CD4-positive, alpha-beta T cell treated with Interleukin-6 for 4 hours (primary cell): ENCODE data around the gene PCK2.

ENCODE experiments used
- DNase-seq: peaks from one replicate; pipeline ENCODE4 v3.0.0-alpha.2; 2020; ENCODE audit warnings: mixed read lengths

The PCK2 gene

DNA sequence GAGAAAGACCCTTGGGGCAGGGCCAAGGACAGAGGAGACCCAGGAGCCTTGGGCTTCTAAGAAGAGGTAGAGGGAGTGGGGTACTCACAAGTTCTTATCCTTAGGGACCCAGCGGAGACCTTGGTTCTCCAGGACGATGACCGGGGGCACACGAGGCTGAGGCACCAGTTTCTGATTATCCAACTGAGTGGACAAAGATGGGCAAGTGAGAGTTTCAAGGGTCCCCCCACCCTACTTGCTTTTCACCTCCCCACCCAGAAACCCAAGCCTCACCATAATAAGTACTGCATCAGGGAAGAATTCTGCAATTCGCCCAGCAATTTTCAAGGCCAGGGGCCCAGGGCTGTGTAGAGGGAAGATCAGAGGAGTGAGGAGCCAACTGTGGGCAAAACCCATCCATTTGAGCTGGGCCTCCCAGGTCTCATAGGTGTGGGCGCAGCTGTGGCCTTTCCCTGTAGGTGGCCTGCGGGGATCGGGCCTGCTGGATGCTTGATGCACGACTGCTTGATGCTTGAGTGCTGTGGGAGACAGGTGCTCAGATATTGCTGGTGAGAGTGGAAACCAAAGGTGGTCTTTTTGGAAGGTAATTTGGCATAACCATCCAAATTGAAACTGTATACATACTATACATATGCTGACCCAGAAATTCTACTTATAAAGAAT is 45.3 kb downstream of the PCK2 start:
- DNase-seq, result peak; percentile 12

DNA sequence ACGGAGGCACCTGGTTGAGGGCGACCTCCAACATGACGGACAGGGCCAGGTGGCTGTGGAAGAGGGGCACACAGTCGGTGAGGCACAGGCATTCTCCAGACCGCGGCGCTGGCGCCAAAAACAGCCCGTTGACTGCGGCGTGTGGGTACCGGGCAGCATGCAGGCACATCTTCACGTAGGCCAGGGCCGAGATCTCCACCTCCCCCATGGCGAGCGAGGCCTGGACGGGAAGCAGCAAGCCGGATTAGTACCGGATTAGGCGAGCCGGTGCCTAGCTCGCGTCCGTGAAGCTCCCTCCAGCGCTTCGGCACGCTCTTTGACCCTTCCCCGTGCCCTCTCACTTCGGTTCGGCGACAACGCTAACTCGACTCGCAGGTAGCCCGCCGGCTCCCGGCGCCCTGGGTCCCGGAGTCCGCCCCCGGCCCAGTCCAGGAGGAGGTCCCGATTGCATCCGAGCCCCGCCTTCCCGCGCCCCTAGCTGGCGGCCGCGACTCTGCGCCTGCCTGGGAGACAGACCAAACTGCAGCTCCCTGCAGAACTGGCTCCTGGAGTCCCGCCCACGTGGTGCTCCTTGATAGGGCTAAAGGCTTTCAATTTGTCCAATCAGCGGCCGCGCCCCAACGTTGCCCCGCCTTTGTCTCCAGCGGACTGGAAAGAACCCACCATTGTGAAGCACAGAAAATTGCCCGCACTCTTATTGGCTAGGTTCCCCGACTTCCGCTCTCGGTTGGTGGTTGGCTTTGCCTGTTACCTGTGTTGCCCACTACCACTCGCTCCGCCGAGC is 47.2 kb downstream of the PCK2 start, which contains the start of gene EMC9:
TSS of gene EMC9 (minus strand) at position 495 of the 784 bp plus-strand sequence. CDS start at position 208, 287 bp downstream.
- DNase-seq, result peak; percentile 100

DNA sequence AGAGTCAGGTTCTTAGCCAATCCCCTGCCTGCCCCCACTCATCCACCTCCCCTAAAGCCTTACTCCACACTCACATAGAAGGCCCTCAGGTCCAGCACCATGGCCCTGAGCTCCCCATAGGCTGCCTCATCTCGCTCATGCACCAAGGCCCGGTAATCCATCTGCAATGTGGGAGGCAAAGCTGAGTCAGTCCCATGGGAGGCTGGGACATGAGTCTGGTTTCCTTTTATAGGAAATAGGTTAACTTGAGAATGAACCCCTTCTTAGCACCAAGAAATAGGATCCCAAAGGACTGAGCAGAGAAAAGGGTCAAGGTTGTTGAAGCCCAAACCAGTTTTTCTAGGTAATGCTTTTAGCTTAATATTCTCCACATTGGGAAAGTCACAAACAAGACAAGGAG is 49.4 kb downstream of the PCK2 start:
- no peak for DNase-seq

GRCh38 chr14:24144451-24144850 is 50.3 kb downstream of the PCK2 start:
- no peak for DNase-seq

DNA sequence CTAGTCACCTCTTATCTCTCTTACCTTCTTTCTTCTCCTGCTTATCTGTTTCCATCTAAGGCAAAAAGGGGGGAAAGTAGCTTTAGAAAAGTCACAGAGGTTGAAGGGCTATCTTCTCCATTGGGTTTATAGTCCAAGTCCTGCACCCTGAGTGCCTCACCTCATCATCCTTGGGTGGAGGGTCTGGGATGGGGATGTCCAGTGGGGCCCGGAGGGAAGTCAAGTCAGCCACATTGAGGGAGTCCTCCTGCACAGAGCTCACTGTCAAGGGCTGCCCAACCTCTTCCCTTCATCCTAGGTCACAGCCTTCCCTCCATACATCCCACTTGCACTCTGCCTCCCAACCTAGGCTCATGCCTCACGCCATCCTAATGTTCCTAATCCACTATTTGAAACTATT is 51.1 kb downstream of the PCK2 start:
- no peak for DNase-seq

GRCh38 chr14:24145690-24146452 is 51.8 kb downstream of the PCK2 start:
- DNase-seq, result no peak

DNA sequence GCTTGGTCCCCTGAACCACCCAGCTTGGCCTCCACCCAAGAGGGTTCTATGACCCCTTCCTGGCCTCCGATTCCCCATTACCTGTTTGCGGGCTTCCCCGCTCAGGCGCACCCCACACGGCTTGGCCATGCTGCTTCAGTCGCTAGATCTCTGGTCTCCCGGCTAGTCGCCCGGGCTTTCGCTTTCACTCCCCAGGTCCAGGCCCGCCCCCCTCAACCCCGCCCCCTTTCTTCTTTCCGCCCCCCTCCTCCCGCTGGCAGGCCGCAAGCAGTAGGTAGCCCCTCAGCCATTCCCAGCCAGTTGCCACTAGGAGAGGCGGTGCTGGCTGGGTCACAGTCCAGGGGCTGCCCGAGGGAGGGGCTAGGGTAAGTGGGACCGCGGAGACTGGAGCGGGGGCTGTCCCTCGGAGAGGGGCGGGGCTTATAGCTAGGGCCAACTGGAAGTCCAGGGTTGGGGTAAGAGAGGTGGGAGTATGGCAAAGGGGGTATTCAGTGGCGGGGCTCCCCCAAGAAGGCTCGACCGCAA is 52.4 kb downstream of the PCK2 start, which contains the start of gene PSME2:
TSS of gene PSME2 (minus strand) at position 158 of the 525 bp plus-strand sequence. CDS start at position 129, 29 bp downstream.
- DNase-seq, result peak; percentile 90

DNA sequence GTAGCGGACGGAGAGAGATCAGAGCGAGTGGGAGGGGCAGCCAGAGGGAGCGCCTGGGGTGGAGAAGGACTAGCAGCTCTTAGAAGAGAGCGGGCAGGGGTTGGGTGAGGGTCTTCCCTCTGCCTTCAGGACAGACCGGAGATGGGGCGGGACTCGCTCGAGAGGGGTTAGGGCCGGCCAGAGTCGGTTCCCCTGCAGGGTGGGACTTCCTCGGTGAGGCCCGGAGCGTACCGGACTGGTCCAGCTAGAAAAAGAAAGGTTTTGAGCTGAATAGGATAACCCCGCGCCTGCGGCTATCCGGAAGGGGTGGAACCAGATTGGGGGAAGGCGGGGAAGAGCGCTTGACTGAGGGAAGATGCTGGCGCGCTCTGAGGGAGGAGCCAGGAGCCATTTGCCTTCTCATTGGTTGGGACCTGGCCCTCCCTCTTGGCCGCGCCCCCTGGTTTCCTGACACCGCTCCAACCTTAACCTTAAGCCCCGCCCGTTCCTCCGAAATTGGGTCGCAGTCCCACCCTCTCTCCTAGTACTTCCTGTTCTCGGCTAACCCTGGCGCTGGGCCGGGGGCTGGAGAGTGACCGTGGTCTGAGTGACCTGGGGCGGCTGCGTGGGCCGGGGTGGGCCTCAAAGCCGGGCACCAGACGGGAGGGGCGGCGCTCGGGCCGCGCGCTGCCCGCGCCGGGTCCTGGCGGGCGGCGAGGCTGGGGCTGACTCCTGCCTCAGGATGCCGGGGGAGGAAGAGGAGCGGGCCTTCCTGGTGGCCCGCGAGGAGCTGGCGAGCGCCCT is 53.1 kb downstream of the PCK2 start, which contains the start of gene RNF31:
TSS of gene RNF31 (plus strand) at position 521 of the 783 bp plus-strand sequence. CDS start at position 722, 201 bp downstream.
- DNase-seq, result peak; percentile 100

DNA sequence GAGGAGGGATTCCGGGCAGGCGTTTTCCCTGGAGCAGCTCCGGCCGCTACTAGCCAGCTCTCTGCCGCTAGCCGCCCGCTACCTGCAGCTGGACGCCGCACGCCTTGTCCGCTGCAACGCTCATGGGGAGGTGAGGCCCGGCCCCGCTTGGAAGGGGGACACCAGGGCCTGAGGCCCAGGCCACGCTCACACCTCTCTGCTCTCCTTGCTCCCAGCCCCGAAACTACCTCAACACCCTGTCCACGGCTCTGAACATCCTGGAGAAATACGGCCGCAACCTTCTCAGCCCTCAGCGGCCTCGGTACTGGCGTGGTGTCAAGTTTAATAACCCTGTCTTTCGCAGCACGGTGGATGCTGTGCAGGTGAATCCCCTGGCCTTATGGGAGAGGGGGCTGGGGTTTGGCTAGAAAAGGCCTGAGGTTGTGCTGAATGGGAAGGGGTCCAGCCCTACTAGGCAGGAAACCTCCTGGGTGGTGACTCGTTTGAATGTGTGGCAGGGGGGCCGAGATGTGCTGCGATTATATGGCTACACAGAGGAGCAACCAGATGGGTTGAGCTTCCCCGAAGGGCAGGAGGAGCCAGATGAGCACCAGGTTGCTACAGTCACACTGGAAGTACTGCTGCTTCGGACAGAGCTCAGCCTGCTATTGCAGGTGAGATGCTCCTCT is 53.8 kb downstream of the PCK2 start:
- DNase-seq, result no peak

DNA sequence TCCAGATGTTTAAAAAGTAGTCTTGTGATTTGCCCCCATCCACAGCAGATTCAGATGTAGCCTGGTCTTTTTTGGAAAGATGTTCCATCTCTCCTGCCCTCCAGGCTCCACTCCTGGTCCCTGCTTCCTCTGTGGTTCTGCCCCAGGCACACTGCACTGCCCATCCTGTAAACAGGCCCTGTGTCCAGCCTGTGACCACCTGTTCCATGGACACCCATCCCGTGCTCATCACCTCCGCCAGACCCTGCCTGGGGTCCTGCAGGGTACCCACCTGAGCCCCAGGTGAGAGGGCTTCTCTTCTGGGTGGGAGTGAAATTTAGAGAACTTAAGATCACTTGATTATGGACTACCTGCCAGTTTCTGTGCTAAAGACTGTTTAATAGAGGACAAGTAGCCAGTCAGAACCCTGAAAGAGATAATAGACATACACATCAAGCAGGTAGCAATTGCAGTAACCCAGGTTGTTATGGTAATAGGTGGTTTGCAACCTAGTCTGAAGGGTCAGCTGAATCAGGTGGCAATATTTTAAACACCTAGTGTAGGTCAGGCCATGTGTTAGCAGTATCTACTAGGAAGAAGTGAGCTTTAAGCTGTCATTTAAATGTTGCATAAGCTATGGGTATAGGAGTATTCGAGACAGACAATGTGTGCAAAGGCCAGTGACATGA is 55.3 kb downstream of the PCK2 start:
- DNase-seq, result no peak

DNA sequence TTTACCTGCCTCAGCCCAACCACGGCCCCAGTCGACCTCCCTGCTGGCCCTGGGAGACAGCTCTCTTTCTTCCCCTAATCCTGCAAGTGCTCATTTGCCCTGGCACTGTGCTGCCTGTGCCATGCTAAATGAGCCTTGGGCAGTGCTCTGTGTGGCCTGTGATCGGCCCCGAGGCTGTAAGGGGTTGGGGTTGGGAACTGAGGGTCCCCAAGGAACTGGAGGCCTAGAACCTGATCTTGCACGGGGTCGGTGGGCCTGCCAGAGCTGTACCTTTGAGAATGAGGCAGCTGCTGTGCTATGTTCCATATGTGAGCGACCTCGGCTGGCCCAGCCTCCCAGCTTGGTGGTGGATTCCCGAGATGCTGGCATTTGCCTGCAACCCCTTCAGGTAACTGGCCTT is 56.0 kb downstream of the PCK2 start:
- DNase-seq, result no peak

DNA sequence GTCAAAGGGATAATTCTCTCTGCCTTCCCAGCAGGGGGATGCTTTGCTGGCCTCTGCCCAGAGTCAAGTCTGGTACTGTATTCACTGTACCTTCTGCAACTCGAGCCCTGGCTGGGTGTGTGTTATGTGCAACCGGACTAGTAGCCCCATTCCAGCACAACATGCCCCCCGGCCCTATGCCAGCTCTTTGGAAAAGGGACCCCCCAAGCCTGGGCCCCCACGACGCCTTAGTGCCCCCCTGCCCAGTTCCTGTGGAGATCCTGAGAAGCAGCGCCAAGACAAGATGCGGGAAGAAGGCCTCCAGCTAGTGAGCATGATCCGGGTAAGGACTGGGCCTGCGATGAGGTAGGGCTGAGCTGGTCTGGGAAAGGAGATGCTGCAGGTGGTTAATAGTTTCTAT is 56.5 kb downstream of the PCK2 start:
- no peak for DNase-seq

DNA sequence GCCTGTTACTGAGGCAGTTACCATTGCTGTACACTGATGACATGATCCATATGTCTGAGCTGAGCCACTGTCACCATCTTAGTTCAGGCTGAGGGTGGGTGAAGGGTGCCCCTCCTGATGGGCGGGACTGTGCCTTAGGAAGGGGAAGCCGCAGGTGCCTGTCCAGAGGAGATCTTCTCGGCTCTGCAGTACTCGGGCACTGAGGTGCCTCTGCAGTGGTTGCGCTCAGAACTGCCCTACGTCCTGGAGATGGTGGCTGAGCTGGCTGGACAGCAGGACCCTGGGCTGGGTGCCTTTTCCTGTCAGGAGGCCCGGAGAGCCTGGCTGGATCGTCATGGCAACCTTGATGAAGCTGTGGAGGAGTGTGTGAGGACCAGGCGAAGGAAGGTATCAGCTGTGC is 56.9 kb downstream of the PCK2 start:
- no peak for DNase-seq

GRCh38 chr14:24151404-24152080 is 57.4 kb downstream of the PCK2 start:
- no peak for DNase-seq
